ENCODE data around the gene CD248.

- TF ChIP-seq CTCF (conservative IDR thresholded peaks at IDR 0.05) (peak; percentile 96), ZFX (IDR thresholded peaks at IDR 0.05) (no peak)
Measured at GRCh38 chr11:66328302-66329144, 11.7 kb upstream of the CD248 start.

Data from C4-2B (cell line).